GM12891 (cell line): ENCODE measurements around the gene RCOR1.
A peak's percentile ranks its signal among the peaks of the same experiment; 100 is the strongest.

ENCODE experiments used
- DNase-seq: peaks from one replicate; pipeline ENCODE4 v3.0.0; 2011; ENCODE audit warnings: low spot score; ENCODE audit not compliant: insufficient read length
- FAIRE-seq: peaks from 2 replicates; lab custom pipeline; 2011; peaks lifted over from hg19 to GRCh38; lab: Jason Lieb, UNC
- PAX5 ChIP-seq: IDR thresholded peaks from 2 replicates; pipeline ENCODE4 v1.6.1; 2011; ENCODE audit warnings: low read length, moderate library complexity, mild to moderate bottlenecking; ENCODE audit not compliant: insufficient read depth, severe bottlenecking
- POLR2A ChIP-seq: IDR thresholded peaks from 2 replicates; pipeline ENCODE4 v1.6.1; 2011; ENCODE audit warnings: low read depth, low read length, control low read depth
- POLR2AphosphoS5 ChIP-seq: IDR thresholded peaks from 2 replicates; pipeline ENCODE4 v1.6.1; 2011; ENCODE audit warnings: low read depth, low read length, control low read depth
- POU2F2 ChIP-seq: IDR thresholded peaks from 2 replicates; pipeline ENCODE4 v1.6.1; 2011; ENCODE audit warnings: low read depth, mild to moderate bottlenecking, control low read depth, low read length, moderate library complexity
- SPI1 ChIP-seq: IDR thresholded peaks from 2 replicates; pipeline ENCODE4 v1.6.1; 2011; ENCODE audit warnings: low read depth, low read length, control low read depth
- TAF1 ChIP-seq: IDR thresholded peaks from 2 replicates; pipeline ENCODE4 v1.6.1; 2011; ENCODE audit warnings: low read depth, low read length, control low read depth

Gene RCOR1

DNA sequence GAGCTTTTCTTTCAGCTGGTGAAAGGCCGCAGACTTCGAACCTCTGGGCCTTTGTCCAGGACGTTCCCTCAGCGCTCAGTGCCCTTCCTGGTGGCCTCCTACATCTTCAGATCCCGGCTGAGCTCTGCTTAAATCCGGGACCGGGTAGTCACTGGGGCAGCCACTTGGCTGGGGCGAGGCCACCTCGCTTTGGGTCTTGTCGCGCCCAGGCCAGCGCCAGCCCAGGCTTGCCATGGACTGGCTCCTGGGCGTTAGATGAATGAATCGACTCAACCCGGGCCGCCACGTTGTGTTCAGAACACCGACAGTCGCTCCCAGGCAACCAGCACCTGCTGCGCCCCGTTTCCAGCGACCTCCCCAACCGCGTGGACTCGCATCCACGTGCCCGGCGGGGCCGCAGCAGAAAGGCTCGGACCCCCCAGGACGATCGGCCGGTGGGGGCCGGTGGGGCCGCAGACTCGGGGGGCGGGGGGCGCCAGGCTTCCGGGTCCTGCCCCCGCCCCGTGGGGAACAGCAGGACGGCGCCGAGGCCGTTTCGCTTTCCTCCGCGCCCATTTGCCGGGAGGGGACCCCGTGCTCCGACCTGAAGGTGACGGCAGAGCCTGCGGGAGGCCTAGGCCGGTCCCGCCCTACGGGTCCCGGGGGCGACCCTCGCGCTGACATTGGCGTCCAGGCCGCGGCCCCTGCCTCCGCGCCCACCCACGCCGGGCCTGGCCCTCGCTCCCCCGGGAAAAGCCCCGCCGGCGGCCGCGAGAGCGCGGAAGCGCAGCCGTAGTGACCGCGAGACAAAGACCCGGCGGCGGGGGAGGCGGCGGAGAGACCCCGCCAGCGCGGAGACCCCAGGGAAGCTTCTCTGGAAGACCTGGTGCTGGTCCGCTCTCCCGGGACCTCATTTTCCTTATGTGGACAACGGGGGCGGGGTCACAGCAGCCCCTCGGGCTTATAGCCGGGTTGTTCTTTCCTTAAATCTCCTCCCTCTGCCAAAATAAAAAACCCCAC lies 37.3 kb upstream of the RCOR1 start:
- no peak for TF ChIP-seq PAX5
- TF ChIP-seq POLR2AphosphoS5, result no peak
- no peak for TF ChIP-seq SPI1
- no peak for TF ChIP-seq POU2F2
- TF ChIP-seq POLR2A, result no peak
- no peak; the same call in 1 of the 2 replicates for TF ChIP-seq TAF1
- FAIRE-seq (peak; percentile 50), DNase-seq (peak; percentile 78)

GRCh38 chr14:102556098-102556677 lies 36.3 kb upstream of the RCOR1 start:
- no peak for FAIRE-seq

DNA sequence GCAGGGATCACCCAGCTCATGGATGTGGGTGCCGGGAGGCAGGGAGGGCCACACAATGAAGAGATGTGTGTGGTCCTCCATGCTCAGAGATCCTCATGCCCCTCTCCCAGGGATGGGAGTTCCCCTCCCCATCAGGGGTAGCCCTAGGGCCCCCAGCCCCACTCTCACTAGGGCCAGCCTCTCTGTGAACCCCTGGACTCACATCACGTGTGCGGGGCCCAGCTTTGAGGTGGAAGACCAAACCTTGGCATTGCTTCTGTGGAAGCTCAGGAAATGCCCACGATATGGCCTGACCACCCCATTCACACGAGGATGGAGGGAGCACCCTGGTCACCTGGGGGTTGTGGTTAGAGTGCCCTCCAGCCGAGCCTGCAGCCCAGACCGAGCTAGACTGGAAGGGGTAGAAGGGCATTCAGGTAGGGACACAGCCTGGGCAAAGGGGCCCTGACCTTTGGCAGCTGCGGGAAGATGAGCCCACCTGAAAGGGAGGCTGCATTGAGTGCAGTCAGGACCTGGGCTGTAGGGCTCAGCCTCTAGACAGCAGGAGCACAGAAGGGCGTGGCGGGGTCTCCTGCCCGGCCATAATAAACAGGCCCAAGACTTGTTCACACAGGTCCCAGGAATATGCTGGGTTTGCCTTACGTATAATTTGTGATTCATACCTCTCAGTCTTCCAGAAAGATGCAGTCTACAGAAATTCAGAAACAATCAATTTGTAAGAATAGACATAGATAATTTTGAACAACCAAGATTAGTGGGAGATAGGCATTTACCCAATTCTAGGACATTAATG lies 34.8 kb upstream of the RCOR1 start:
- no peak for TF ChIP-seq SPI1
- TF ChIP-seq TAF1, result no peak
- no peak for TF ChIP-seq PAX5
- no peak for TF ChIP-seq POLR2AphosphoS5
- no peak for TF ChIP-seq POLR2A
- no peak for TF ChIP-seq POU2F2
- DNase-seq, result no peak
- no peak for FAIRE-seq

More at GRCh38 chr14:102556098-102556677, 36.3 kb upstream of the RCOR1 start:
- TF ChIP-seq PAX5, result no peak
- TF ChIP-seq TAF1, result no peak
- no peak for TF ChIP-seq POLR2AphosphoS5
- no peak for TF ChIP-seq POU2F2
- no peak for TF ChIP-seq SPI1
- no peak for DNase-seq

GRCh38 chr14:102558556-102558955 lies 33.9 kb upstream of the RCOR1 start:
- FAIRE-seq, result no peak
- no peak for TF ChIP-seq POU2F2
- no peak for TF ChIP-seq POLR2AphosphoS5
- TF ChIP-seq PAX5, result no peak
- TF ChIP-seq TAF1, result no peak
- TF ChIP-seq SPI1, result no peak
- no peak for TF ChIP-seq POLR2A

DNA sequence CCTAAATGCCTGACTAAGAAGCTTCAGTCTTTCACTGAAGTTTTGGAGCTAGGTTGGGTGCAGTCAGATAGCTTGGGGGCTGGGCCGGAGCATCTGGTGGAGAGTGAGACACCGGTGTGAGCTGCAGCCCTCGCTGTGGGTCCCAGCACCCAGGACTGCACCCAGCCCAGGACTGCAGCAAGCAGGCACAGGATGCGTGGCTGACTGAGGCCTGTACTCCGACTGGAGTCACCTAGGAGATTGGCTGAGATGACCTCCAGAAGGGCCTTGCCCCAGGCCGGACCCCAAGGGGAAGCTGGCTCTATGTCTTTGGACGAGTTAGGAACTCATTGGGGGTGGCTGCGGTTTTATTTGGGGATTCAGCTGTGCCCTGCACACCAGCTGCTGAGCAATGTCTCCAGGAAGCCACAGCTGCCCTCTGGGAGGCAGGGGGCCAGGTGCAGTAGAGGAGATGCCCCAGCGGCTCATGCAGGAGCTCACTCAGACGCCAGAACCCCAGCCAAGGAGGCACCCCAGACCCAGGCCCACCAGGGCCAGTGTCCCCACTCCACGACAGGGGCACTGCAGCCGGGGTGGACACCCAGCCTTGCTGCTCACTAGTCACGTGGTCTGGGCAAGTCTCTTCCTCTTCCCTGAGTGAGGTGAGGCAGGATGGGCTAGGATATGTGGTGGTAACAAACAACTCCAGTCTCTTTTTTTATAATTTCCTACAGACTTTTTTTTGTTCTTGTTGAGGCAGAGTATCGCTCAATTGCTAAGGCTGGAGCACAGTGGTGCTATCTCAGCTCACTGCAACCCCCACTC lies 31.8 kb upstream of the RCOR1 start:
- FAIRE-seq, result no peak
- no peak for TF ChIP-seq TAF1
- TF ChIP-seq PAX5, result no peak
- TF ChIP-seq POLR2AphosphoS5, result no peak
- TF ChIP-seq SPI1, result no peak
- no peak for TF ChIP-seq POLR2A
- no peak for TF ChIP-seq POU2F2

More at GRCh38 chr14:102558556-102558955, 33.9 kb upstream of the RCOR1 start:
- no peak for DNase-seq

GRCh38 chr14:102565331-102565887 lies 27.0 kb upstream of the RCOR1 start:
- TF ChIP-seq POLR2A (no peak), SPI1 (peak; percentile 47; the same call in 1 of the 2 replicates)
- FAIRE-seq (peak; percentile 40), DNase-seq (no peak)

More for the DNA sequence above, 31.8 kb upstream of the RCOR1 start:
- DNase-seq, result no peak

DNA sequence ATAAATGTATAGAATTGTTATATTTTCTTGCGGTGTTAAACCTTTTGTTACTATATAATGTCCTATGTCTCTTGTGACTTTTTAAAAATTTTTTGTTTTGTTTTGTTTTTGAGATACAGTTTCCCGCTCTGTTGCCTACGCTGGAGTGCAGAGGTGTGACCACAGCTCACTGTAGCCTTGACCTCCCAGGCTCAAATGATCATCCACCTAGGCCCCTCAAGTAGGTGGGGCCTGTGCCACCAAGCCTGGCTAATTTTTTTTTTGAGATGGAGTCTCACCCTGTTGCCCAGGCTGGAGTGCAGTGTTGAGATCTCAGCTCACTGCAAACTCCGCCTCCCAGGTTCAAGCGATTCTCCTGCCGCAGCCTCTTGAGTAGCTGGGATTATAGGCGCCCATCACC lies 26.5 kb upstream of the RCOR1 start:
- FAIRE-seq, result no peak
- no peak for DNase-seq
- no peak for TF ChIP-seq POLR2AphosphoS5
- no peak for TF ChIP-seq SPI1
- no peak for TF ChIP-seq POLR2A
- no peak for TF ChIP-seq POU2F2
- TF ChIP-seq PAX5, result no peak
- no peak for TF ChIP-seq TAF1

DNA sequence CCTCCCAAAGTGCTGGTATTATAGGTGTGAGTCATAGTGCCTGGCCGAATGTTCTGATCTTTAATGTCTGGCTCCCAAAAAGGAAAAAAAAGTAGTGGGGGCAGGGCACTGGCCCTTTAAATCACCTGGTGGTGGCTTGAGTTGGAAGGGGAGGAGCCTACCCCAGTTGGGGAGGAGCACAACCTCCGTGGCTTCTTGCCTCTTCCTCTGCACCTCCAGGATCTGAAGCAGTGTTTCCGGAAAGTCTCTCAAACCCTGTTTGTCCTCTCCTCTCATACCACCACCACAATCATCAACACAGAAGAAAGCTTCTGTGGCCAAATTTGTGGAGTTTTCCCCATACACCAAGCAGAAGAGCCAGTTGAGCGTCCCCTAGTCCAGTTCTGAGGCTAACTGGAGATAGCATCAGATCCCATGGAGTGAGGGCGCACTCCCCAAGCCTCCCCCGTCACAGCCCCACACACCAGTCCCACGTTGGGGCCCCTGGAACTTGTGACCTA lies 24.3 kb upstream of the RCOR1 start:
- TF ChIP-seq POU2F2, result no peak
- TF ChIP-seq TAF1, result no peak
- TF ChIP-seq SPI1, result no peak
- TF ChIP-seq POLR2A, result no peak
- no peak for TF ChIP-seq PAX5
- no peak for TF ChIP-seq POLR2AphosphoS5
- DNase-seq, result no peak
- FAIRE-seq, result no peak
